Bronchial epithelial cell (primary cell): ENCODE results near the gene ZFYVE9. TPM values are rescaled to one million over a fixed set of nuclear protein-coding genes. Genes with fewer than 3 reads are reported as not detected.

ENCODE experiments used
- DNase-seq: peaks from one replicate; pipeline ENCODE4 v3.0.0-alpha.2; 2010; ENCODE audit warnings: low read depth
- FAIRE-seq: peaks from 2 replicates; lab custom pipeline; 2011; peaks lifted over from hg19 to GRCh38; lab: Jason Lieb, UNC
- H3K27me3 ChIP-seq: 2 replicates; pipeline ENCODE4 v1.5.1; 2011; ENCODE audit warnings: low read length; ENCODE audit not compliant: control insufficient read depth, insufficient read depth
- H3K36me3 ChIP-seq: 2 replicates; pipeline ENCODE4 v1.5.1; 2011; ENCODE audit warnings: low read length; ENCODE audit not compliant: control insufficient read depth, insufficient read depth
- H3K4me3 ChIP-seq: 2 replicates; pipeline ENCODE4 v1.5.1; 2011; ENCODE audit warnings: mild to moderate bottlenecking, low read depth, low read length, control low read depth
- CTCF ChIP-seq: IDR thresholded peaks from 2 replicates; pipeline ENCODE4 v1.5.1; 2011; ENCODE audit warnings: mild to moderate bottlenecking, moderate library complexity, low read length, control low read depth, inconsistent platforms; ENCODE audit not compliant: insufficient read depth, severe bottlenecking
- total RNA-seq: library from RNA; depleted of rRNA; stranded (reverse); fragments of >200 nt; gene quantifications from 2 replicates; pipeline ENCODE4 v1.2.1, GENCODE V29; 2014

ZFYVE9 gene
- total RNA-seq, 1 donor from 2014 or later: 44.8 TPM

DNA sequence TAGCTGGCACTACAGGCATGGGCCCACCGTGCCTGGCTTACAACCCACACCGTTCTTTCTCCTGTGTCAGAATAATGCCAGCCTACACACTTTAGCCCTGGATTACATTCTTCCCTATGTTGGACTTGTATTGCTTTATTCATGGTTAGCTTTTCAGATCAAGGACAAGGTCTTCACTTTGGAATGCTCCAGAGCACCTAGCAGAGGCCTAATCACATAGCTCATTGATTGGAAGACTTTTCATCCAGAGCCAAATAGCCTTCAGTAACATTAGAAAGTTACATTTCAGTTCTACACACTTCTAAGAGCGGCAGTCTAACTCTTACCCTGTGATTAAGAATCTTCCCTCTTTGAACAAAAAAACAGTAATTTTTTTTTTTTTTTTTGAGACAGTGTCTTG, 29.4 kb upstream of the ZFYVE9 start:
- H3K27me3 ChIP-seq: no peaks in the 10 kb centered on the region
- DNase-seq: no peak
- no peaks in the 10 kb centered on the region for H3K36me3 ChIP-seq
- no peak overlapping the region for H3K4me3 ChIP-seq
- no peak for FAIRE-seq
- no peak for TF ChIP-seq CTCF

- no peaks in the 10 kb centered on the region for H3K27me3 ChIP-seq
- no peak overlapping the region for H3K4me3 ChIP-seq
- FAIRE-seq (peak; percentile 80), DNase-seq (no peak)
- no peak for TF ChIP-seq CTCF
- no peaks in the 10 kb centered on the region for H3K36me3 ChIP-seq
These were observed 22.4 kb upstream of the ZFYVE9 start for GRCh38 chr1:52119301-52120079.

DNA sequence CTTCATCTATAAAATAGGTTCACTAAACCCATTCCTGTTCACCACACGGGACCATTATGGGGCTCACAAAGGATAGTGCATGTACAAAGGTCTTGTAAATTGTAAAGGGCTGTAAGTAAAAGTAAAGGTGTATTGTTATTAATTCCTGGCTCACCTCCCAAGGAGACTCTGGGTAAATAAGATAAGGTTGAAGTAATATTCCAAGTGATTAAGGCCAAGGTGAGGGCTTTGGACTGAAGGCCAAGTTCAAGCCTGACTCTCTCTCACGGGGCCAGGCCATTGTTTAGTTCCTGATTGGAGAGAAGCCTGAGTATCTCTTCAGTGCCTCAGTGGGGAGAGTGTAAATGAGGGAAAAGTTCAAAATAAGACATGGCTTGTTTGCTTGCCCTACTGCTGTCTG, 19.5 kb upstream of the ZFYVE9 start:
- no peak for DNase-seq
- Histone ChIP-seq H3K36me3 (no peaks in the 10 kb centered on the region), H3K4me3 (no peak overlapping the region), H3K27me3 (no peaks in the 10 kb centered on the region)
- TF ChIP-seq CTCF: no peak
- FAIRE-seq: no peak

DNA sequence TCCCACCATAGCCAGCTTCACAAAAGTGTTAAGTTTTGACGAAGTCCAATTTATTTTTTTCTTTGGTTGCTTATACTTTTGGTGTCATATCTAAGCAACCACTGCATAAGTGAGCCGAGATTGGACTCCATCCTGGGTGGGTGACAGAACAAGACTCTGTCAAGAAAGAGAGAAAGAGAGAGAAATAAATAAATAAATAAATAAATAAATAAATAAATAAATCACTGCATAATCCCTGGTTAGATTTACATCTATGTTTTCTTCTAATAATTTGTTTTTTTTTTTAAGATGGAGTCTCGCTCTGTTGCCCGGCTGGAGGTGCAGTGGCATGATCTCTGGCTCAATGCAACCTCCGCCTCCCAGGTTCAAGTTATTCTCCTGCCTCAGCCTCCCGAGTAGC, 18.3 kb upstream of the ZFYVE9 start:
- TF ChIP-seq CTCF: no peak
- Histone ChIP-seq H3K27me3 (no peaks in the 10 kb centered on the region), H3K4me3 (no peak overlapping the region), H3K36me3 (no peaks in the 10 kb centered on the region)
- DNase-seq (no peak), FAIRE-seq (no peak)

DNA sequence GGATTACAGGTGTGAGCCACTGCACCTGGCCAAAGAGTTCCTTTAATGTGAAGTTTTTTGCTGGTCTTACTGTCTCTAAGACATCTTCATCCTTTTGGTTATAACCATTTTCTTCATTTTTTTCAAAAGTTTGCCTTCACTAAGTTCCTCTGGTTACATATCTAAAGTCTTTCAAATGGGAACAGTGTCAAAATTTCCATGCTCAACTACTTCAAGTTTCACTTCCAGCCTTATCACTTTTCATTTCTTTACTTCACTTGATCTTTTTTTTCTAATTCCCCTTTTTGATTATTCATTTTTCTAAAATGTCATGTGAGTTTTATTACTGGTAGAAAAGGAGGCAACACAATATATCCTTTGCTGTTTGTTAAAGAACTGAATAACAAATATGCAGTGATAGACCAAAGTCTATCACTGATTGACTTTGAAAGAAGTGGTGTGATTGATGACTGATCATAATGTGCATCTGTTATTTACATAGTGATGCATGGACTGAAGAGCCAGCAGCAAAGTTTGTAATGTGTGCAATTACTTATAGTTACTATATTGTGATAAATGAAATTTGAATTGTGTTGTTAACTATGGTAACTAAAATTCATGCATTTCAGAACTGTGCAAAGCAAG, 16.0 kb upstream of the ZFYVE9 start:
- TF ChIP-seq CTCF: no peak
- peak; percentile 16 for DNase-seq
- no peak for FAIRE-seq
- no peaks in the 10 kb centered on the region for H3K36me3 ChIP-seq
- H3K4me3 ChIP-seq: no peak overlapping the region
- H3K27me3 ChIP-seq: no peaks in the 10 kb centered on the region
